HCT116 (cell line): ENCODE results near the gene RYR2. TPM values are rescaled to one million over a fixed set of nuclear protein-coding genes. Genes with fewer than 3 reads are reported as not detected.

Source experiments
- ATAC-seq: fragments of 200-7000 bp; cut with Tn5 transposase; 2 replicates; pipeline ENCODE4 v1.9.1; 2020; ENCODE audit warnings: mild to moderate bottlenecking, moderate library complexity
- BruUV-seq: library from RNA; stranded (reverse); fragments of 400-500 nt; replicated peaks from 2 replicates; lab custom pipeline; 2021; lab: Mats Ljungman, UMichigan
- CTCF ChIA-PET: fragments of 300-600 bp; sonication (Branson Sonifier 250); formaldehyde crosslinking; loops from one replicate; lab custom pipeline; 2021; ENCODE audit warnings: antibody characterized with exemption; lab: Charles Lee
- POLR2A ChIA-PET: fragments of 300-600, 350-600 bp; sonication (Branson Sonifier 250); formaldehyde crosslinking; loops from one replicate; lab custom pipeline; 2021; ENCODE audit warnings: antibody characterized with exemption; lab: Charles Lee
- RAD21 ChIA-PET, 2 experiments: fragments of 300-600 bp; sonication (Branson Sonifier 250); formaldehyde crosslinking; loops; one replicate each; lab custom pipeline; 2023; ENCODE audit warnings: low total read pairs in 2 of 2; ENCODE audit not compliant: uncharacterized antibody in 2 of 2, unreplicated experiment in 2 of 2, low non-redundant PET in 1 of 2; lab: Charles Lee
- DNase-seq: peaks from one replicate; pipeline ENCODE4 v3.0.0-alpha.2; 2010; ENCODE audit warnings: low read depth, low spot score
- H2AFZ ChIP-seq: fragments of 200-600 bp; shearing (Covaris generic), sonication (generic); 2 replicates; pipeline ENCODE4 v1.6.1; 2017; ENCODE audit warnings: low read depth, mixed run types, mixed read lengths, antibody characterized with exemption, low read length; ENCODE audit not compliant: poor library complexity, severe bottlenecking
- H3K27ac ChIP-seq: 2 replicates; pipeline ENCODE4 v1.5.1; 2012; ENCODE audit warnings: low read depth, low read length
- H3K27me3 ChIP-seq: fragments of 200-600 bp; sonication (generic); 2 replicates; pipeline ENCODE4 v1.6.1; 2016; ENCODE audit warnings: mixed run types, low read length, mixed read lengths; ENCODE audit not compliant: insufficient read depth
- H3K36me3 ChIP-seq, 2 experiments: fragments of 200-500 bp in 1 of 2; fragments of 200-600 bp in 1 of 2; sonication (Bioruptor generic) in 1 of 2; sonication (generic) in 1 of 2; 2 replicates each; pipeline versions ENCODE4 v1.5.1 to v1.6.1; 2014 to 2016; ENCODE audit warnings: low read length in 2 of 2, inconsistent platforms in 1 of 2, mixed read lengths in 1 of 2, mixed run types in 1 of 2; ENCODE audit not compliant: insufficient read depth in 2 of 2, control insufficient read depth in 1 of 2
- H3K4me1 ChIP-seq, 2 experiments: fragments of 200-600 bp in 1 of 2; sonication (generic) in 1 of 2; 2 replicates each; pipeline versions ENCODE4 v1.5.1 to v1.6.1; 2012 to 2017; ENCODE audit warnings: low read length in 2 of 2, inconsistent platforms in 1 of 2, mild to moderate bottlenecking in 1 of 2, mixed read lengths in 1 of 2, mixed run types in 1 of 2, moderate library complexity in 1 of 2; ENCODE audit not compliant: insufficient read depth in 2 of 2, control insufficient read depth in 1 of 2
- H3K4me2 ChIP-seq: fragments of 200-600 bp; sonication (generic); 2 replicates; pipeline ENCODE4 v1.6.1; 2017; ENCODE audit warnings: mixed run types, low read length, mixed read lengths
- H3K4me3 ChIP-seq, 2 experiments: fragments of 200-600 bp in 1 of 2; sonication (generic) in 1 of 2; replicated peaks in 1 of 2; 2 replicates each; pipeline ENCODE4 v1.5.1; 2011 to 2016; ENCODE audit warnings: low read length in 2 of 2, control low read depth in 1 of 2, low read depth in 1 of 2, mild to moderate bottlenecking in 1 of 2, mixed read lengths in 1 of 2, mixed run types in 1 of 2
- H3K79me2 ChIP-seq: fragments of 200-600 bp; sonication (generic); 2 replicates; pipeline ENCODE4 v1.6.1; 2017; ENCODE audit warnings: mild to moderate bottlenecking, mixed run types, low read length, moderate library complexity, mixed read lengths; ENCODE audit not compliant: insufficient read depth
- H3K9ac ChIP-seq: fragments of 200-600 bp; sonication (generic); 2 replicates; pipeline ENCODE4 v1.6.1; 2016; ENCODE audit warnings: low read length, mixed read lengths
- H3K9me2 ChIP-seq: fragments of 200-600 bp; sonication (generic), shearing (Covaris generic); 2 replicates; pipeline ENCODE4 v1.6.1; 2017; ENCODE audit warnings: mixed run types, mild to moderate bottlenecking, moderate library complexity; ENCODE audit not compliant: insufficient read depth
- H3K9me3 ChIP-seq, 2 experiments: fragments of 200-500 bp in 1 of 2; fragments of 200-600 bp in 1 of 2; sonication (Bioruptor generic) in 1 of 2; sonication (generic) in 1 of 2; 2 replicates each; pipeline ENCODE4 v1.6.1; 2014 to 2017; ENCODE audit warnings: low read length in 2 of 2, mixed read lengths in 2 of 2, inconsistent platforms in 1 of 2, low read depth in 1 of 2, mild to moderate bottlenecking in 1 of 2, mixed run types in 1 of 2, moderate library complexity in 1 of 2; ENCODE audit not compliant: control insufficient read depth in 1 of 2, insufficient read depth in 1 of 2
- H4K20me1 ChIP-seq: fragments of 200-600 bp; sonication (generic), shearing (Covaris generic); 2 replicates; pipeline ENCODE4 v1.6.1; 2017; ENCODE audit warnings: mixed run types, mild to moderate bottlenecking, moderate library complexity; ENCODE audit not compliant: insufficient read depth
- CBX3 ChIP-seq: IDR thresholded peaks from 2 replicates; pipeline ENCODE4 v1.6.1; 2012; ENCODE audit warnings: low read depth
- CEBPB ChIP-seq: IDR thresholded peaks from 2 replicates; pipeline ENCODE4 v1.6.1; 2012; ENCODE audit warnings: low read depth
- EGR1 ChIP-seq: IDR thresholded peaks from 2 replicates; pipeline ENCODE4 v1.6.1; 2012; ENCODE audit warnings: low read depth
- ELF1 ChIP-seq: IDR thresholded peaks from 2 replicates; pipeline ENCODE4 v1.6.1; 2012; ENCODE audit warnings: low read depth, borderline replicate concordance
- FOSL1 ChIP-seq: IDR thresholded peaks from 2 replicates; pipeline ENCODE4 v1.6.1; 2012; ENCODE audit warnings: low read depth
- POLR2A ChIP-seq: IDR thresholded peaks from 2 replicates; pipeline ENCODE4 v1.7.0; 2011; ENCODE audit warnings: borderline replicate concordance; ENCODE audit not compliant: insufficient read depth, insufficient read length; ENCODE audit errors: extremely low read depth
- RAD21 ChIP-seq: IDR thresholded peaks from 2 replicates; pipeline ENCODE4 v1.6.1; 2012; ENCODE audit warnings: low read depth, mild to moderate bottlenecking
- SIN3A ChIP-seq: IDR thresholded peaks from 2 replicates; pipeline ENCODE4 v1.6.1; 2012; ENCODE audit warnings: low read depth
- SP1 ChIP-seq: IDR thresholded peaks from 2 replicates; pipeline ENCODE4 v1.6.1; 2012; ENCODE audit warnings: low read depth
- SRF ChIP-seq: IDR thresholded peaks from 2 replicates; pipeline ENCODE4 v1.6.1; 2012; ENCODE audit warnings: low read depth
- TCF7L2 ChIP-seq: IDR thresholded peaks from 2 replicates; pipeline ENCODE4 v1.7.0; 2011; ENCODE audit warnings: borderline replicate concordance, inconsistent platforms; ENCODE audit not compliant: insufficient read depth, insufficient read length; ENCODE audit errors: extremely low read depth
- YY1 ChIP-seq: IDR thresholded peaks from 2 replicates; pipeline ENCODE4 v1.6.1; 2011; ENCODE audit warnings: low read length, low read depth, moderate library complexity, mild to moderate bottlenecking; ENCODE audit not compliant: insufficient replicate concordance; ENCODE audit errors: extremely low read depth
- ZFX ChIP-seq: fragments of 450-650 bp; IDR thresholded peaks from 2 replicates; pipeline ENCODE4 v1.6.1; 2017
- ZNF274 ChIP-seq: fragments of 200-500 bp; sonication (Bioruptor generic); IDR thresholded peaks from 2 replicates; pipeline ENCODE4 v1.6.1; 2014; ENCODE audit warnings: mild to moderate bottlenecking, low read depth, low read length, inconsistent platforms
- intact Hi-C: fragments of 100-400 bp; cut with micrococcal nuclease; formaldehyde crosslinking; loops from 2 replicates; pipeline ENCODE4 v1.10.0; 2022
- total RNA-seq: library from RNA; stranded (reverse); gene quantifications from one replicate; pipeline ENCODE4 v1.2.1, GENCODE V29; 2021; ENCODE audit not compliant: unreplicated experiment
- TF ChIP-seq, protein P1 (sequence below), 3 experiments: fragments of 200-600 bp in 1 of 3; sonication (generic) in 1 of 3; IDR thresholded peaks in 2 of 3; conservative IDR thresholded peaks in 1 of 3; 2 replicates each; pipeline ENCODE4 v1.5.1; 2012 to 2017; ENCODE audit warnings: low read depth in 2 of 3, low read length in 2 of 3, antibody characterized with exemption in 1 of 3, borderline replicate concordance in 1 of 3, control low read depth in 1 of 3, mild to moderate bottlenecking in 1 of 3, mixed read lengths in 1 of 3, mixed run types in 1 of 3, moderate library complexity in 1 of 3; ENCODE audit not compliant: insufficient read depth in 1 of 3
- TF ChIP-seq, protein P2 (sequence below): IDR thresholded peaks from 2 replicates; pipeline ENCODE4 v1.6.1; 2011; ENCODE audit warnings: mild to moderate bottlenecking, low read length, moderate library complexity; ENCODE audit not compliant: insufficient replicate concordance; ENCODE audit errors: extremely low read depth
- TF ChIP-seq, protein P3 (sequence below): IDR thresholded peaks from 2 replicates; pipeline ENCODE4 v1.6.1; 2012
- TF ChIP-seq, protein P4 (sequence below): IDR thresholded peaks from 2 replicates; pipeline ENCODE4 v1.6.1; 2012

RYR2 gene
- total RNA-seq, 1 experiment from 2014 or later = 0.02 TPM

DNA sequence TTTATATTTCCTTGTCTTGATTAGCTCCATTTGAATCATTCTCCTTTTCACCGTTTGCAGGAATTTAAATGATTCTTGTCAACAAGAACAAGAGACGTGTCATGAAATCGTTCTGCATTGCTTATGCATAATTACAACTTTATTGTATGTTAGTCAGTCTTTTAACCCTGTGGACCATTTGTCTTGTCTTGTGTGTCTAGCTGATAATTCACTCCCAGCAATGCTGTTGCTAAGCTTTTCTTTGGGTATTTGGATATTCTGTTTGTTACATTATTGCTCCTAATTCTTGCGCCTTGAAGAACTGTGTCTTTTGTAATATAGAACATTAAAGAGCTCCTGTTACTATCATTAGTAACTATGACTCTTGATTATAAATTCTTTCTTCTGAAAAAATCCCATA, 311.9 kb downstream of the RYR2 start (continued):
- TF ChIP-seq, protein P1, sequence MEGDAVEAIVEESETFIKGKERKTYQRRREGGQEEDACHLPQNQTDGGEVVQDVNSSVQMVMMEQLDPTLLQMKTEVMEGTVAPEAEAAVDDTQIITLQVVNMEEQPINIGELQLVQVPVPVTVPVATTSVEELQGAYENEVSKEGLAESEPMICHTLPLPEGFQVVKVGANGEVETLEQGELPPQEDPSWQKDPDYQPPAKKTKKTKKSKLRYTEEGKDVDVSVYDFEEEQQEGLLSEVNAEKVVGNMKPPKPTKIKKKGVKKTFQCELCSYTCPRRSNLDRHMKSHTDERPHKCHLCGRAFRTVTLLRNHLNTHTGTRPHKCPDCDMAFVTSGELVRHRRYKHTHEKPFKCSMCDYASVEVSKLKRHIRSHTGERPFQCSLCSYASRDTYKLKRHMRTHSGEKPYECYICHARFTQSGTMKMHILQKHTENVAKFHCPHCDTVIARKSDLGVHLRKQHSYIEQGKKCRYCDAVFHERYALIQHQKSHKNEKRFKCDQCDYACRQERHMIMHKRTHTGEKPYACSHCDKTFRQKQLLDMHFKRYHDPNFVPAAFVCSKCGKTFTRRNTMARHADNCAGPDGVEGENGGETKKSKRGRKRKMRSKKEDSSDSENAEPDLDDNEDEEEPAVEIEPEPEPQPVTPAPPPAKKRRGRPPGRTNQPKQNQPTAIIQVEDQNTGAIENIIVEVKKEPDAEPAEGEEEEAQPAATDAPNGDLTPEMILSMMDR (IDR thresholded peaks at IDR 0.05 in 2 of 3, conservative IDR thresholded peaks at IDR 0.05 in 1 of 3; ENCODE audit: borderline replicate concordance in 1 of 3, insufficient read depth in 1 of 3, low read depth in 2 of 3, low read length in 2 of 3) = no peak

DNA sequence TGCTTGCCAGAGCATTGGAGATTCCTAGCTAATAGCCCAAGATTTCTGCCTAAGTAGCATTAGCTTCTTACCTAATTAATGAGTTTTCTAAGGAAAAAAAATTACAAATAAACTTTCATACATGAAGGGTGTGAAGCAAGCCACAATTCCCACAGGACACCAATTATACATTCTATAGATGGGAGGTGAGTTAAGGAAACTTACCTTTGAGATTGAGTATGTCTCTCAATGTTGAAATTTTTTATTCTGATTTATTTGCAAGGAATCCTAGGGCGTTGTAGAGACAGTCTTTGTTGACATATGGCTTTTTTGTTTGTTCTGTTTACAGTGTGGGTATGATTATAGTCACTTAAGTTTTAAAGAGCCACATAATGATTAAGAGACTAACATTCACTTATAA, 313.0 kb downstream of the RYR2 start:
- Histone ChIP-seq H3K36me3 (no peaks in the 10 kb centered on the region; a peak in 1 of 4 replicates), H3K9me3 (no peaks in the 10 kb centered on the region), H3K27ac (no peak overlapping the region), H4K20me1 (no peaks in the 10 kb centered on the region), H2AFZ (no peak overlapping the region), H3K9ac (no peak overlapping the region), H3K27me3 (no peaks in the 10 kb centered on the region), H3K4me3 (no peak overlapping the region), H3K4me1 (no peaks in the 10 kb centered on the region), H3K4me2 (no peak overlapping the region), H3K79me2 (no peaks in the 10 kb centered on the region), H3K9me2 (no peaks in the 10 kb centered on the region)
- no TSS peak for BruUV-seq
- DNase-seq (no peak), ATAC-seq (no peak)
- ChIA-PET RAD21 (no interaction called here), CTCF (no interaction called here), POLR2A (no interaction called here)
- intact Hi-C loops = no loop called here
- TF ChIP-seq YY1 (no peak), POLR2A (no peak), RAD21 (no peak), SP1 (no peak), FOSL1 (no peak), EGR1 (no peak), CEBPB (no peak), ZNF274 (no peak), ELF1 (no peak), SRF (no peak), TCF7L2 (no peak), CBX3 (no peak), SIN3A (no peak), ZFX (no peak)
- TF ChIP-seq, protein P1 (IDR thresholded peaks at IDR 0.05 in 2 of 3, conservative IDR thresholded peaks at IDR 0.05 in 1 of 3; ENCODE audit: borderline replicate concordance in 1 of 3, insufficient read depth in 1 of 3, low read depth in 2 of 3, low read length in 2 of 3) = no peak
- TF ChIP-seq, protein P2, sequence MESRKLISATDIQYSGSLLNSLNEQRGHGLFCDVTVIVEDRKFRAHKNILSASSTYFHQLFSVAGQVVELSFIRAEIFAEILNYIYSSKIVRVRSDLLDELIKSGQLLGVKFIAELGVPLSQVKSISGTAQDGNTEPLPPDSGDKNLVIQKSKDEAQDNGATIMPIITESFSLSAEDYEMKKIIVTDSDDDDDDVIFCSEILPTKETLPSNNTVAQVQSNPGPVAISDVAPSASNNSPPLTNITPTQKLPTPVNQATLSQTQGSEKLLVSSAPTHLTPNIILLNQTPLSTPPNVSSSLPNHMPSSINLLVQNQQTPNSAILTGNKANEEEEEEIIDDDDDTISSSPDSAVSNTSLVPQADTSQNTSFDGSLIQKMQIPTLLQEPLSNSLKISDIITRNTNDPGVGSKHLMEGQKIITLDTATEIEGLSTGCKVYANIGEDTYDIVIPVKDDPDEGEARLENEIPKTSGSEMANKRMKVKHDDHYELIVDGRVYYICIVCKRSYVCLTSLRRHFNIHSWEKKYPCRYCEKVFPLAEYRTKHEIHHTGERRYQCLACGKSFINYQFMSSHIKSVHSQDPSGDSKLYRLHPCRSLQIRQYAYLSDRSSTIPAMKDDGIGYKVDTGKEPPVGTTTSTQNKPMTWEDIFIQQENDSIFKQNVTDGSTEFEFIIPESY = no peak
- TF ChIP-seq, protein P3, sequence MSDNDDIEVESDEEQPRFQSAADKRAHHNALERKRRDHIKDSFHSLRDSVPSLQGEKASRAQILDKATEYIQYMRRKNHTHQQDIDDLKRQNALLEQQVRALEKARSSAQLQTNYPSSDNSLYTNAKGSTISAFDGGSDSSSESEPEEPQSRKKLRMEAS = no peak
- TF ChIP-seq, protein P4, sequence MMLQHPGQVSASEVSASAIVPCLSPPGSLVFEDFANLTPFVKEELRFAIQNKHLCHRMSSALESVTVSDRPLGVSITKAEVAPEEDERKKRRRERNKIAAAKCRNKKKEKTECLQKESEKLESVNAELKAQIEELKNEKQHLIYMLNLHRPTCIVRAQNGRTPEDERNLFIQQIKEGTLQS = no peak
